K562 (cell line): ENCODE results near the gene SDHAF3. TPM values are rescaled to one million over a fixed set of nuclear protein-coding genes. Genes with fewer than 3 reads are reported as not detected.

ENCODE experiments used
- ATAC-seq: fragments of 200-7000 bp; cut with Tn5 transposase; 3 replicates; pipeline ENCODE4 v1.9.1; 2020; ENCODE audit warnings: moderate library complexity
- BruUV-seq: library from RNA; stranded (reverse); fragments of 400-500 nt; replicated peaks from 2 replicates; lab custom pipeline; 2021; lab: Mats Ljungman, UMichigan
- CTCF ChIA-PET: fragments of 300-600 bp; formaldehyde crosslinking; extraction: SDS; loops from one replicate; lab custom pipeline; 2021; ENCODE audit warnings: low intra/inter-chr PET ratio; lab: Yijun Ruan, JAX
- POLR2A ChIA-PET: fragments of 300-600, 350-650 bp; sonication (Branson Sonifier 250); formaldehyde crosslinking; extraction: SDS; loops from one replicate; lab custom pipeline; 2021; ENCODE audit warnings: antibody characterized with exemption, inconsistent platforms; lab: Yijun Ruan, JAX
- DNase-seq, 4 experiments: peaks; one replicate each; pipeline versions ENCODE4 v3.0.0 to v3.0.0-alpha.2; 2011 to 2018; ENCODE audit warnings: low spot score in 3 of 4, mixed read lengths in 3 of 4; ENCODE audit errors: extremely low read depth in 1 of 4
- FAIRE-seq: peaks from 2 replicates; lab custom pipeline; 2011; peaks lifted over from hg19 to GRCh38; lab: Jason Lieb, UNC
- H2AFZ ChIP-seq: 2 replicates; pipeline ENCODE4 v1.6.0; 2011; ENCODE audit warnings: low read depth, low read length, control low read depth, inconsistent platforms
- H3K27ac ChIP-seq: fragments of 200-600 bp; 3 replicates; pipeline ENCODE4 v1.8.0; 2011; ENCODE audit warnings: low read depth, mild to moderate bottlenecking, control low read depth, inconsistent platforms, low read length, moderate library complexity, mixed read lengths; ENCODE audit errors: extremely low read depth
- H3K27me3 ChIP-seq, 2 experiments: fragments of 300-600 bp in 1 of 2; 2 replicates in 1 of 2; 3 replicates in 1 of 2; pipeline versions ENCODE4 v1.6.0 to v1.8.0; 2011; ENCODE audit warnings: inconsistent platforms in 2 of 2, low read length in 2 of 2, mild to moderate bottlenecking in 1 of 2, mixed read lengths in 1 of 2, moderate library complexity in 1 of 2; ENCODE audit not compliant: control insufficient read depth in 2 of 2, insufficient read depth in 2 of 2
- H3K36me3 ChIP-seq: fragments of 300-600 bp; 3 replicates; pipeline ENCODE4 v1.8.0; 2011; ENCODE audit warnings: mild to moderate bottlenecking, low read length, inconsistent platforms; ENCODE audit not compliant: control insufficient read depth, insufficient read depth
- H3K4me1 ChIP-seq, 2 experiments: fragments of 200-600 bp in 1 of 2; replicated peaks in 1 of 2; 2 replicates in 1 of 2; 3 replicates in 1 of 2; pipeline versions ENCODE4 v1.5.1 to v1.8.0; 2011; ENCODE audit warnings: inconsistent platforms in 2 of 2, low read length in 2 of 2, mild to moderate bottlenecking in 1 of 2, mixed read lengths in 1 of 2, moderate library complexity in 1 of 2; ENCODE audit not compliant: control insufficient read depth in 2 of 2, insufficient read depth in 2 of 2
- H3K4me2 ChIP-seq: 2 replicates; pipeline ENCODE4 v1.6.1; 2011; ENCODE audit warnings: low read length, control low read depth, inconsistent platforms, mixed read lengths; ENCODE audit not compliant: insufficient read depth
- H3K4me3 ChIP-seq: fragments of 200-600 bp; sonication (generic), shearing (Covaris generic); 2 replicates; pipeline ENCODE4 v1.5.1; 2016; ENCODE audit warnings: control low read depth, inconsistent platforms
- H3K79me2 ChIP-seq: fragments of 200-600 bp; 3 replicates; pipeline ENCODE4 v1.8.0; 2011; ENCODE audit warnings: low read length, inconsistent platforms; ENCODE audit not compliant: control insufficient read depth, insufficient read depth
- H3K9ac ChIP-seq, 2 experiments: 2 replicates each; pipeline versions ENCODE4 v1.6.0 to v1.6.1; 2011; ENCODE audit warnings: low read depth in 2 of 2, low read length in 2 of 2, control low read depth in 1 of 2, inconsistent platforms in 1 of 2, mild to moderate bottlenecking in 1 of 2, mixed read lengths in 1 of 2; ENCODE audit not compliant: insufficient read depth in 1 of 2
- H3K9me1 ChIP-seq: one replicate; pipeline ENCODE4 v1.6.0; 2011; ENCODE audit warnings: inconsistent platforms, mild to moderate bottlenecking, low read length, moderate library complexity; ENCODE audit not compliant: control insufficient read depth, insufficient read depth
- H3K9me3 ChIP-seq: replicated peaks from 2 replicates; pipeline ENCODE4 v1.5.1; 2011; ENCODE audit warnings: low read depth, low read length, inconsistent platforms; ENCODE audit not compliant: control insufficient read depth, insufficient read depth
- H4K20me1 ChIP-seq: replicated peaks from 2 replicates; pipeline ENCODE4 v1.6.1; 2011; ENCODE audit warnings: low read length, inconsistent platforms, mixed read lengths; ENCODE audit not compliant: control insufficient read depth, insufficient read depth
- CCAR2 ChIP-seq: fragments of 200-400 bp; formaldehyde crosslinking; IDR thresholded peaks from 2 replicates; pipeline ENCODE4 v1.6.1; 2017; ENCODE audit warnings: mild to moderate bottlenecking, low read depth, low read length
- CTCFL ChIP-seq: IDR thresholded peaks from 2 replicates; pipeline ENCODE4 v1.6.1; 2011; ENCODE audit warnings: borderline replicate concordance, low read depth, mild to moderate bottlenecking, moderate library complexity, low read length; ENCODE audit not compliant: insufficient read depth, poor library complexity, severe bottlenecking
- DPF2 ChIP-seq: fragments of 450-650 bp; IDR thresholded peaks from 2 replicates; pipeline ENCODE4 v1.6.1; 2016
- FOXK1 ChIP-seq: sonication (generic); formaldehyde crosslinking; IDR thresholded peaks from 2 replicates; pipeline ENCODE4 v1.8.0; 2022; ENCODE audit warnings: missing genetic modification reagents, mild to moderate bottlenecking, borderline replicate concordance
- KDM4B ChIP-seq, 2 experiments: fragments of 450-650 bp in 1 of 2; sonication (generic) in 1 of 2; IDR thresholded peaks; 2 replicates each; pipeline ENCODE4 v1.6.1; 2016 to 2017; ENCODE audit warnings: borderline replicate concordance in 2 of 2, antibody characterized with exemption in 1 of 2, low read depth in 1 of 2, mild to moderate bottlenecking in 1 of 2
- LEF1 ChIP-seq: fragments of 450-650 bp; IDR thresholded peaks from 2 replicates; pipeline ENCODE4 v1.6.1; 2016; ENCODE audit warnings: mild to moderate bottlenecking
- MECOM ChIP-seq: fragments of 250-450 bp; sonication (Bioruptor Pico); IDR thresholded peaks from 2 replicates; pipeline ENCODE4 v1.8.0; 2022; ENCODE audit warnings: inconsistent platforms
- POLR2AphosphoS5 ChIP-seq: IDR thresholded peaks from 2 replicates; pipeline ENCODE4 v1.6.1; 2011; ENCODE audit warnings: mild to moderate bottlenecking, low read depth, low read length, moderate library complexity; ENCODE audit not compliant: control insufficient read depth, insufficient read depth
- PRMT5 ChIP-seq: sonication (generic); formaldehyde crosslinking; IDR thresholded peaks from 2 replicates; pipeline ENCODE4 v1.5.0; 2020; ENCODE audit warnings: missing genetic modification reagents
- RERE ChIP-seq: sonication (generic); formaldehyde crosslinking; IDR thresholded peaks from 2 replicates; pipeline ENCODE4 v1.8.0; 2023; ENCODE audit warnings: missing genetic modification reagents, mild to moderate bottlenecking, borderline replicate concordance
- TAF7 ChIP-seq: fragments of 450-650 bp; IDR thresholded peaks from 2 replicates; pipeline ENCODE4 v1.6.1; 2016; ENCODE audit warnings: missing genetic modification characterization, missing compliant biosample characterization
- TFAP4 ChIP-seq: sonication (generic); formaldehyde crosslinking; IDR thresholded peaks from 2 replicates; pipeline ENCODE4 v1.8.0; 2022; ENCODE audit warnings: missing genetic modification reagents, mild to moderate bottlenecking, moderate library complexity, borderline replicate concordance
- TRIM24 ChIP-seq, 2 experiments: fragments of 450-650 bp; IDR thresholded peaks; 2 replicates each; pipeline ENCODE4 v1.6.1; 2016
- ZNF133 ChIP-seq: fragments of 250-450 bp; sonication (Bioruptor Pico); IDR thresholded peaks from 2 replicates; pipeline ENCODE4 v1.4.0; 2020; ENCODE audit warnings: mild to moderate bottlenecking
- WGBS: fragments of 100-300 bp; shearing (Covaris generic); methylation state at CpG from one replicate; pipeline ENCODE4 v1.1.6; 2016; ENCODE audit warnings: low coverage, mixed read lengths; ENCODE audit not compliant: insufficient coverage; ENCODE audit errors: missing lambda C conversion rate; 5-methylcytosine and 5-hydroxymethylcytosine counted together
- in situ Hi-C: fragments of 300-500 bp; cut with MboI; formaldehyde crosslinking; loops from 4 replicates; pipeline ENCODE4 v1.15.0; 2018; ENCODE audit warnings: inconsistent platforms, mixed read lengths
- intact Hi-C: fragments of 100-400 bp; cut with micrococcal nuclease; formaldehyde crosslinking; loops from 2 replicates; pipeline ENCODE4 v1.14.2; 2022
- polyA plus RNA-seq, 8 experiments: library from polyadenylated mRNA; depleted of rRNA in 4 of 8; stranded (reverse) in 5 of 8; unstranded in 3 of 8; fragments of >200 nt; fragmentation: Nextera tagmentation in 2 of 8; fragmentation: Illumina TruSeq in 1 of 8; extraction: Ambion mirVana in 2 of 8; extraction: Trizol in 1 of 8; gene quantifications; 2 replicates each; pipeline versions ENCODE4 v1.2.1 to v1.2.3, GENCODE V29; 2011 to 2014; ENCODE audit warnings: inconsistent platforms in 1 of 8, missing spikeins in 1 of 8
- total RNA-seq, 7 experiments: library from RNA; depleted of rRNA in 6 of 7; stranded (reverse); fragments of >200 nt in 6 of 7; fragmentation: Illumina TruSeq in 2 of 7; extraction: Trizol in 2 of 7; gene quantifications; 2 replicates each; pipeline versions ENCODE4 v1.2.1 to v1.2.3, GENCODE V29; 2011 to 2021; ENCODE audit warnings: low replicate concordance in 1 of 7

SDHAF3 gene
- total and polyA plus RNA-seq, 9 of the 15 experiments (the other 6 are each of a cell fraction or from before 2014, with no cell fraction given) = 51.5 to 403 (median 145) TPM

GRCh38 chr7:97088364-97088763 lies 29.1 kb upstream of the SDHAF3 start (continued):
- TF ChIP-seq CTCFL (no peak), TAF7 (tag) (no peak), PRMT5 (CRISPR knock-in tag) (no peak), DPF2 (no peak), FOXK1 (CRISPR knock-in tag) (no peak), LEF1 (no peak)
- TF ChIP-seq, all 486 proteins: peak for 0

DNA sequence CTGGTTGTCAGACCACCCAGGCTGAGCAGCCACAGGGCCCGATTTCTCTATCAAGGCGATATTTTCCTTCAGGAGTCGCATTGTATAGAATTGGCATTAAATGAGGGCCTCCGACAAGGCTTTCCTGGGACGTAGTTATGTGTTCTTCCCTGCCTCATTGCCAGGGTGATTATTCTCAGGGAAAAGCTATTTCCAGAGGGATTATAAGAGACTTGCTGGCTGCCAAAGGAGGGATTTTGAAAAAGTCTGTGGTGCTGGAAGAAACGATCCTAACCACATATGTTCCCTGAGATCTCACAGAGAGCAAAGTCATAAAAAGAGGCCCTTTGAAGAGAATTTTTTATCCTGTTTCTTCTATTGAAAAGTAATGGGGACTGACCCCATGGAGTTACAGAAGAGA lies 27.7 kb upstream of the SDHAF3 start:
- FAIRE-seq = no peak
- peaks cover 4 to 5% of the 10 kb centered on the region in 2 experiments; a peak in 3 of 5 replicates for H3K27me3 ChIP-seq
- CTCF ChIA-PET = interaction anchor here (0.6 kb wide), 1 partner anchor 487 kb away, joined by 3 read pairs; no protein-coding TSS in a partner anchor
- H3K4me2 ChIP-seq = no peak overlapping the region
- DNase-seq = no peak
- in situ Hi-C loops (no loop called here), intact Hi-C loops (no loop called here)
- H3K4me3 ChIP-seq = no peak overlapping the region
- no peaks in the 10 kb centered on the region for H3K36me3 ChIP-seq
- H3K9ac ChIP-seq = no peak overlapping the region
- H3K79me2 ChIP-seq = no peaks in the 10 kb centered on the region
- no peaks in the 10 kb centered on the region for H4K20me1 ChIP-seq
- WGBS = under 1% methylated on average over 6 of the region's 6 CpGs
- no peaks in the 10 kb centered on the region for H3K9me3 ChIP-seq
- H3K27ac ChIP-seq = no peak overlapping the region
- BruUV-seq = no TSS peak
- POLR2A ChIA-PET = interaction anchor here (0.6 kb wide), 1 partner anchor 36 kb away, joined by 3 read pairs; no protein-coding TSS in a partner anchor
- H3K9me1 ChIP-seq = no peaks in the 10 kb centered on the region
- ATAC-seq = no peak
- H3K4me1 ChIP-seq = no peaks in the 10 kb centered on the region
- no peak overlapping the region for H2AFZ ChIP-seq
- TF ChIP-seq POLR2AphosphoS5 (no peak), ZNF133 (no peak), TRIM24 (IDR thresholded peaks at IDR 0.05) (no peak), MECOM (CRISPR knock-in tag) (no peak), KDM4B (IDR thresholded peaks at IDR 0.05; ENCODE audit: borderline replicate concordance in 2 of 2, low read depth in 1 of 2) (no peak), TFAP4 (CRISPR knock-in tag) (no peak), RERE (CRISPR knock-in tag) (no peak), CCAR2 (no peak)
